ENCODE results near the gene ATAD3A.
"Not testable (repeated sequence)": the region's sequence is repeated elsewhere in the genome, so short reads cannot be mapped to it uniquely, and the experiment has no call there.

Gene ATAD3A

GRCh38 chr1:1511533-1512285, at the start of gene ATAD3A:
TSS of gene ATAD3A (plus strand) at chr1:1512162. CDS start at chr1:1512269, 107 bp downstream.
- peak; percentile 92 for DNase-seq

- DNase-seq: peak; percentile 53
Measured at GRCh38 chr1:1462318-1462966, 49.5 kb upstream of the ATAD3A start.

GRCh38 chr1:1463312-1463711, 48.6 kb upstream of the ATAD3A start:
- no peak for DNase-seq

- DNase-seq: not testable (repeated sequence)
Measured at GRCh38 chr1:1468196-1468985, 43.6 kb upstream of the ATAD3A start.

GRCh38 chr1:1470626-1471388, 41.2 kb upstream of the ATAD3A start:
- DNase-seq: peak; percentile 63

- peak; percentile 89 for DNase-seq
Measured at GRCh38 chr1:1471389-1472052, 40.4 kb upstream of the ATAD3A start, which contains the start of gene ATAD3B. TSS of gene ATAD3B (plus strand) at chr1:1471765. CDS start at chr1:1471885, 120 bp downstream.

- DNase-seq: not testable (repeated sequence)
Measured at GRCh38 chr1:1472053-1472876, 39.7 kb upstream of the ATAD3A start.

GRCh38 chr1:1476011-1476410, 36.0 kb upstream of the ATAD3A start:
- DNase-seq: not testable (repeated sequence)

GRCh38 chr1:1477206-1477605, 34.8 kb upstream of the ATAD3A start:
- DNase-seq: no peak

- no peak for DNase-seq
Measured at GRCh38 chr1:1479547-1480487, 32.1 kb upstream of the ATAD3A start.

- not testable (repeated sequence) for DNase-seq
Measured at GRCh38 chr1:1480488-1480867, 31.5 kb upstream of the ATAD3A start.

GRCh38 chr1:1481811-1482210, 30.2 kb upstream of the ATAD3A start:
- DNase-seq: not testable (repeated sequence)

- DNase-seq: no peak
Measured at GRCh38 chr1:1482856-1483255, 29.1 kb upstream of the ATAD3A start.

- DNase-seq: no peak
Measured at GRCh38 chr1:1483714-1484113, 28.2 kb upstream of the ATAD3A start.

- not testable (repeated sequence) for DNase-seq
Measured at GRCh38 chr1:1484976-1485750, 26.8 kb upstream of the ATAD3A start.

- DNase-seq: peak; percentile 15
Measured at GRCh38 chr1:1485755-1486317, 26.1 kb upstream of the ATAD3A start.

GRCh38 chr1:1487701-1488100, 24.3 kb upstream of the ATAD3A start:
- no peak for DNase-seq

GRCh38 chr1:1489231-1489630, 22.7 kb upstream of the ATAD3A start:
- no peak for DNase-seq

GRCh38 chr1:1489861-1490260, 22.1 kb upstream of the ATAD3A start:
- DNase-seq: no peak
